BE2C (cell line): Measurements from ENCODE around the gene CREG2.
A peak's percentile ranks its signal among the peaks of the same experiment; 100 is the strongest.

Experiments used
- DNase-seq: peaks from one replicate; pipeline ENCODE4 v3.0.0-alpha.2; 2020
- H3K27me3 ChIP-seq: fragments of 250-450 bp; sonication (Bioruptor Pico); 2 replicates; pipeline ENCODE4 v1.5.1; 2020; ENCODE audit warnings: mild to moderate bottlenecking
- H3K36me3 ChIP-seq: fragments of 250-450 bp; sonication (Bioruptor Pico); 2 replicates; pipeline ENCODE4 v1.5.1; 2020; ENCODE audit warnings: mild to moderate bottlenecking
- H3K4me1 ChIP-seq: fragments of 250-450 bp; sonication (Bioruptor Pico); 2 replicates; pipeline ENCODE4 v1.5.1; 2020
- H3K4me3 ChIP-seq: 2 replicates; pipeline ENCODE4 v1.5.1; 2011; ENCODE audit warnings: low read depth, low read length
- H3K9me3 ChIP-seq: fragments of 250-450 bp; sonication (Bioruptor Pico); 2 replicates; pipeline ENCODE4 v1.5.1; 2020
- CTCF ChIP-seq: IDR thresholded peaks from 2 replicates; pipeline ENCODE4 v1.5.1; 2012; ENCODE audit warnings: mild to moderate bottlenecking, low read depth, low read length

Gene CREG2

GRCh38 chr2:101386599-101387150 lies 628 bp downstream of the CREG2 start:
- peak overlapping the region; percentile 16; the same call in 1 of the 2 replicates for H3K4me3 ChIP-seq
- TF ChIP-seq CTCF = no peak
- no peaks in the 10 kb centered on the region for H3K36me3 ChIP-seq
- H3K9me3 ChIP-seq = no peaks in the 10 kb centered on the region
- peaks cover 31% of the 10 kb centered on the region for H3K27me3 ChIP-seq
- no peak for DNase-seq
- H3K4me1 ChIP-seq = no peaks in the 10 kb centered on the region

- no peak for DNase-seq
- Histone ChIP-seq H3K9me3 (no peaks in the 10 kb centered on the region), H3K4me3 (no peak overlapping the region), H3K27me3 (peaks cover 27% of the 10 kb centered on the region), H3K36me3 (no peaks in the 10 kb centered on the region), H3K4me1 (no peaks in the 10 kb centered on the region)
- no peak for TF ChIP-seq CTCF
Observed at GRCh38 chr2:101383016-101383541, 4.2 kb downstream of the CREG2 start.

- TF ChIP-seq CTCF = no peak
- Histone ChIP-seq H3K27me3 (peaks cover 20% of the 10 kb centered on the region), H3K4me1 (no peaks in the 10 kb centered on the region), H3K36me3 (no peaks in the 10 kb centered on the region), H3K4me3 (no peak overlapping the region), H3K9me3 (no peaks in the 10 kb centered on the region)
- no peak for DNase-seq
Observed at GRCh38 chr2:101382442-101382841, 4.9 kb downstream of the CREG2 start.

GRCh38 chr2:101380376-101380775 lies 6.9 kb downstream of the CREG2 start:
- no peaks in the 10 kb centered on the region; the same call in 1 of the 2 replicates for H3K27me3 ChIP-seq
- no peaks in the 10 kb centered on the region for H3K36me3 ChIP-seq
- DNase-seq = no peak

GRCh38 chr2:101379091-101379490 lies 8.2 kb downstream of the CREG2 start:
- no peaks in the 10 kb centered on the region for H3K27me3 ChIP-seq
- no peak overlapping the region for H3K4me3 ChIP-seq
- no peaks in the 10 kb centered on the region for H3K9me3 ChIP-seq
- TF ChIP-seq CTCF = no peak
- H3K36me3 ChIP-seq = no peaks in the 10 kb centered on the region
- no peak for DNase-seq
- no peaks in the 10 kb centered on the region for H3K4me1 ChIP-seq

More at GRCh38 chr2:101380376-101380775, 6.9 kb downstream of the CREG2 start:
- H3K4me1 ChIP-seq = no peaks in the 10 kb centered on the region
- no peak for TF ChIP-seq CTCF
- H3K9me3 ChIP-seq = no peaks in the 10 kb centered on the region
- H3K4me3 ChIP-seq = no peak overlapping the region

GRCh38 chr2:101375653-101376052 lies 11.7 kb downstream of the CREG2 start:
- DNase-seq = no peak
- H3K36me3 ChIP-seq = no peaks in the 10 kb centered on the region
- H3K9me3 ChIP-seq = no peaks in the 10 kb centered on the region
- H3K27me3 ChIP-seq = no peaks in the 10 kb centered on the region
- H3K4me1 ChIP-seq = no peaks in the 10 kb centered on the region
- TF ChIP-seq CTCF = no peak
- no peak overlapping the region for H3K4me3 ChIP-seq
